NCI-H774 (cell line): ENCODE results near the gene POC1A.

Source experiments
- DNase-seq: peaks from one replicate; lab custom pipeline; 2025; lab: John Stamatoyannopoulos, UW

POC1A gene

GRCh38 chr3:52154135-52155094, at the start of gene POC1A:
Gene POC1A (minus strand): TSS chr3:52154423. CDS start chr3:52154372, 51 bp downstream.
- DNase-seq, result peak; percentile 79

- DNase-seq, result no peak
Observed at GRCh38 chr3:52203701-52204100, 49.5 kb upstream of the POC1A start.

GRCh38 chr3:52202384-52203077, 48.3 kb upstream of the POC1A start:
- no peak for DNase-seq

- no peak for DNase-seq
Observed at GRCh38 chr3:52200981-52201679, 46.9 kb upstream of the POC1A start.

GRCh38 chr3:52198643-52199608, 44.7 kb upstream of the POC1A start:
- no peak for DNase-seq

- peak; percentile 76 for DNase-seq
Observed at GRCh38 chr3:52197842-52198625, 43.8 kb upstream of the POC1A start, which contains the start of gene ALAS1. Gene ALAS1 (plus strand): TSS chr3:52198160. CDS start chr3:52199242, 1,082 bp downstream.

GRCh38 chr3:52197499-52197841, 43.2 kb upstream of the POC1A start:
- no peak for DNase-seq

GRCh38 chr3:52196977-52197376, 42.8 kb upstream of the POC1A start:
- DNase-seq, result no peak

GRCh38 chr3:52195823-52196331, 41.7 kb upstream of the POC1A start:
- no peak for DNase-seq

- no peak for DNase-seq
Observed at GRCh38 chr3:52195291-52195597, 41.0 kb upstream of the POC1A start.

GRCh38 chr3:52194485-52195290, 40.5 kb upstream of the POC1A start:
- no peak for DNase-seq

GRCh38 chr3:52193065-52193464, 38.8 kb upstream of the POC1A start:
- no peak for DNase-seq

GRCh38 chr3:52191663-52192062, 37.4 kb upstream of the POC1A start:
- DNase-seq, result no peak

GRCh38 chr3:52190294-52191074, 36.3 kb upstream of the POC1A start:
- no peak for DNase-seq

- no peak for DNase-seq
Observed at GRCh38 chr3:52188556-52188955, 34.3 kb upstream of the POC1A start.

- DNase-seq, result no peak
Observed at GRCh38 chr3:52186729-52187128, 32.5 kb upstream of the POC1A start.

GRCh38 chr3:52185837-52186236, 31.6 kb upstream of the POC1A start:
- DNase-seq, result no peak

GRCh38 chr3:52185311-52185710, 31.1 kb upstream of the POC1A start:
- DNase-seq, result no peak

- DNase-seq, result no peak
Observed at GRCh38 chr3:52184690-52185089, 30.5 kb upstream of the POC1A start.
